Stimulated activated CD4-positive, alpha-beta T cell treated with anti-CD3 and anti-CD28 coated beads, Interleukin-15, amount 100 ng/mL, for 48 hours (primary cell): ENCODE results near the gene CYTH1.

Experiments used
- DNase-seq, 2 donors: peaks; one replicate each; pipeline ENCODE4 v3.0.0-alpha.2; 2020; ENCODE audit warnings: low read depth in 2 of 2

CYTH1 gene

DNA sequence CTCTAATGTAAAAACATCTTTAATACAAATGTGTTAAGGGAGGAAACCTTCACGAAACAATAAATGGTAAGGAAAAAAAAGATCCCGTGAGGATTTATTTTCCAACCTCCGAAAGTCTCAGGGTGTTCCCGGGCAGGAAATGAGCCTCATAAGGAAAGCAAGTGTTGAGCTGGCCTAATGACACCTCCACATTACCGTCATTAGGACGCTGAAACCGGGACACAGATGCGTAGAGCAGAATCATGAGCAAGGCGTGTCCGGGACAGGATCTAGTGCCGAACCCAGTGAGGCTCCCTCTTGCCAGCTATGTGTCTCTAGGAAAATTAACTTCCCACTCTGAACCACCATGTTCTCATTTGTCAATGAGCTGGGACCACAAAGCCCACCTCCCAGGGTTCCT lies 22.7 kb upstream of the CYTH1 start:
- no peak for DNase-seq

DNA sequence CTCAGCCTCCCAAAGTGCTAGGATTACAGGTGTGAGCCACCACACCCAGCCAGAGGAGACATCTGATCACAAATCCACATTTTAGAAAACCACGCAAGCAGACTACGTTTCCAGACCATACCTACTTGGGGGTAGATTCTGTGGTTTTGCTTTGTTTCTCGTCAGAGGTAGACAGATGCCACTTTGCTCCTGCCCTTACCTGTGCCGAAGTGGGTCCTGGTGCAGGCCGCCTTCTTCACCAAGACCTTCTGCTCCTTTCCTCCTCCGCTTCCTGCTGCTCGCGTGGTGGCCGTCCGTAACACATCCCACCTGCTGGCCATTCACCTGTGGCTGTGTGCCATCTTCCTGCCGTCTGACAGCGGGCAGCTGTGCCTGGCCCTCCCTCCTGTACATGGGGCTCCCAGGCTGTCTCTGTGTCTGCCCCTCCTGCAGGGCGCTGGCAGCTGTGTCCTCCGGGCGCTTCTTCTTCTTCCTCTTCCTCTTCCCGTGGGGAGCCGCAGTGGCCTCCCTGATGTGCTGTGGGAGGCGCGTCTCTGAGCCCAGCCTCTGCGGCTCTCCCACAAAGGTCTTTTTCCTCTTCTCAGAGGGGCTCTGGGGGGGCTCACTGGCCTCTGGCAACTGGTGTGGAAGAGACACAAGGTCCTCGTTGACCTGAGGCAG lies 21.2 kb upstream of the CYTH1 start:
- DNase-seq, result no peak

DNA sequence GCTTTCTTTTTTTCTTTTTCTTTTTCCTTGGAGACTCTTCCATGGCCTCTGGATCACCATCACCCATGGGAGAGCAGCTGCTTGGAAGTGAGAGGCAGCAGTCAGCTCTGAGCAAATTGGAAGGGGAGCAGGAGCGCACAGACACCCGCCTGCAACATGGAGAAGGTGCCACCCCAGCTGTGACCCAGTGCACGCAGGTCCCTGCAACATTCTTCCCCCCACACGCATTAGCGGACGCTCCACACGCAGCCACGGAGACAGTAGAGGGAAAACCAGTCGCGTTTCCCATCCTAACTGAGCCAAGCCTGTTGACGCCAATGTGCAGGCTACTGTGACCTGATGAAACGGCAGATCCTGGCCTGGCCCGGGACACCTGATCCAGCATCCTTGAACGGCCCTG lies 20.4 kb upstream of the CYTH1 start:
- DNase-seq, result no peak

DNA sequence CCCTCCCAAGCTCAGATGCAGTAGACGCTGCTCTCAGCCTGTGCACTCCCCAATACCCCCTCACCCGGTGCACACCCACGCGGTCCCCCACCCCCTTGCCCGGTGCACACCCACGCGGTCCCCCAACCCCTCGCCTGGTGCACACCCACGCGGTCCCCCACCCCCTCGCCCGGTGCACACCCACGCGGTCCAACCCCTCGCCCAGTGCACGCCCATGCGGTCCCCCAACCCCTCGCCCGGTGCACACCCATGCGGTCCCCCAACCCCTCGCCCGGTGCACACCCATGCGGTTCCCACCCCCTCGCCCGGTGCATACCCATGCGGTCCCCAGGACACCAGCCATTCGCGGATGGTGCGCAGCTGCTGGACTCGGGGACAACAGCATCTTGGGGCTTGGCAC lies 19.9 kb upstream of the CYTH1 start:
- no peak for DNase-seq

DNA sequence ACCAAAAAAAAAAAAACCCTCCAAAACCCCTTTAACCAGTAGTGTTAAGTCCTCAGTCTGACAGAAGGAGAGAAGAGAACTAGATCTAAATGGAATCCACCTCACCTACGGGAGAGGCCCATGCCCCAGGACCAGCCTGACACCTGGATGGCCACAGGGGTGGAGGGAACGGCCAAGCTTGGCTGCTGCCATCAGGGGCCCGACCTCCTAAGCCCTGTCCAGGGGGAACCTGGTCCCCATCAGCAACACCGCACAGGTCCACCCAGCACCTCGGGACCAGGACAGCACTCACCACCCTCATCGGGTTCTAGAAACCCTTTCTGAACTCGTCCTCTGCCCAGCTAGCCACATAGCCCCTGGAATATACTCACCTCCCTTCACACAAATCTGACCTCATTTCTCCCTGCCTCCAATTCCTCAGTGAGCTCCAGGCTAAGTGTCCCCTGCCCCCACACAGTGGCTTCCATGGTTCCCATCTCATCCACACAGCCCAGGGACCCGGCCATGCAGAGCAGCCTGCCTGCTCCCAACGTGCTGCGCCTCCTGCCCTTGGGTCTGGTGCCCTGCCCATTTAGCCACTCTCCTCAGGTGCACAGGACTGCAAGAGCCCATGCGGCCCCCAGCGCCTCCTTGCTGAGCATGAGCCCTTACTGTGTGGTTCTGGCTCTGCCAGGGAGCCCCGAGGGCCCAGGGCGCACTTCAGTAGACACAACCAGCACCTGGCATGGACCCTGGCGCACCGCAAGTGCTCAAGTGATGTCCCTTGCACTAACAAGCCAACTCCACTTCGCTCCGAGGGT lies 18.3 kb upstream of the CYTH1 start:
- DNase-seq, result no peak

DNA sequence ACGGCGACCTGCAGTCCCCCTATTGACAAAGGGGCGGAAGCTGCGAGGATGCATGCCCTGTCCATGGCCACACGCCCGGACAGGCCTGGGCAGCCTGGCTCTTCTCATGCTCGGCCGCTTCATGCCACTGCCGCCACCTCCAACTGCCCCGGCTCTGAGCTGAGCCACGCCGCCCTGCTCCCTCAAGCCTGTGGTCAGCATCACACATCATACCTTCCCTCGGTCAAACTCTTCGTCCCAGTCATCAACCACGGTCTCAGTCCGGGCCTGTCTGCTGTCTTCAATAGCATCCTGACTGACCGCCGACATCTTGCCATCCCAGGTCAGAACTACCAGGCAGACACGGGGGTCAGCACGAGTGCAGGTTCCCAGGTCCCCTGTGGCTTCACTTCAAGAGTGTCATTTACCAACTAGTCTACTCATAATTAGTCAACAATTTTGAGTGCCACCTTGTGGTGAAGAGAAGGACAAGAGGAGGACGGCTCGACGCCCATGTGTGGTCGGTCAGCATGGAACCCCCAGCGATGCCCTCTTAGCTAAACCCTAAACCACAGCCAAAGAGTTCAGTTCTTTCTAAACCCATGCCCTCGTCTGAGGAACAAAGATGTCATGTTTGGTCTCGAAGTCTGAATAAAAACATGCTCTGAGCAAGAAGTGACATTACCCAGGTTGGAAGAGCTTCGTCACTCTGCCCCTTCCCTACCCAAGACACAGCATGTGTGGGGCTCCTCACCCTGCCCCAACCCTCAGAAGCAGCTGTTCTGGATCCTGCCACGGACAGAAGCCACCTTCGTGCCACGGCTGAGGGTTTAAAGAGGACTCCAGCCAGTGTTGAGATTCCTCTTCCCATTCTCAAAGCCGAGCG lies 16.9 kb upstream of the CYTH1 start:
- no peak for DNase-seq

DNA sequence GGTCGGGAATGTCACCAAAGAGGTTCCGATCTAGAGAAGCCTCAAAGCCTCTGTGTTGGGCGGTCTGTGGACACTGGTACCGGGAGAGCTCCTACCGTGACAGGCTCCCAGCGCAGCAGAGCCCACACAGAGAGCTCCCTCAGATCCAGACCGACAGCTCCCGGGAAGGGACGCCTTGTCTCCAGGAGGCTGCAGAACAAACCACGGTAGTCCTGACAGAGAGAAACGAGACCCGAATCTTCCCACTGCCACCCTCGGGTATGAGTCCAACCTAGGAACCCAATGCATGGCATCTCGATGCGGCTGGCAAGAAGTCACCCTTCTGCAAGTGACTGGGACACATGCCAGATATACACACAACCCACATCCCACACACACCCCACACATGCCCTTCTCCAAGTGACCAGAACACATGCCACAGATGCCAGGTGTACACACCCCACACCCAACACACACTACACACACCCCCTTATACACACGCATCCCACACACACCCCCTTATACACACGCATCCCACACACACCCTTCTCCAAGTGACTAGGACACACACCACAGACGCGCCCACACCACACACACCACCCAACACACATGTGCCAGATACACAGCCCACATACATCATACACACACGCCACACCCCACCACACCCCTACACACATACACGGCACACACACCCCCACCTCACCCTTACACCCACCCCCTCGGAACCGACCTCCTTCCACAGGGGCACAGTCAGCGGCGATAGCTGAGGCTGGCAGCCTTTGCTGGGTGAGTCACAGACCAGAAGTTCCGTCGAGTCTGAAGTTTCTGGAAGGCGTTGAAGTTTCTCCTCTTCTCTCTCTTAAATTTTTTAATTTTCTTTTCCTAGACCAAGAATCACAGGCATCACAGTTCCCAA lies 15.9 kb upstream of the CYTH1 start:
- DNase-seq, result no peak

DNA sequence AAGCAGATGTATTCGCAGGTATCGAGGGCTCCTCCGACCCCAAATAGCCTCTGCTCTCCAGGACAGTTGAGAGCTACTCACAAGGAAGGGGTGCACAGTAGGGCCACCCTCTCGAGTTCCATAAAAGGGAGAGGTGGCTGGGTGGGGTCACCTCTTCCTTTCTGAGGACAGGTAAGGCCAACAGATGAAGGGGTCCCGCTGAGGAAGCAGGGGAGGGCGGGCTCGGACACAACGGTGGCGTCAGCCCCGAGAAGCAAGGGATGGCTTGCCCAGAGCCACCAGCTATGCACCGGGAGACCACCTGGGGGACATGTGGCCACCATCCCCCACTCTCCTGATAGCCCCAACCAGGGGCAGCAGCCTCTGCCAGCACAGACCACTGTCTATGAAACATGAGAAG lies 15.1 kb upstream of the CYTH1 start:
- DNase-seq, result no peak

DNA sequence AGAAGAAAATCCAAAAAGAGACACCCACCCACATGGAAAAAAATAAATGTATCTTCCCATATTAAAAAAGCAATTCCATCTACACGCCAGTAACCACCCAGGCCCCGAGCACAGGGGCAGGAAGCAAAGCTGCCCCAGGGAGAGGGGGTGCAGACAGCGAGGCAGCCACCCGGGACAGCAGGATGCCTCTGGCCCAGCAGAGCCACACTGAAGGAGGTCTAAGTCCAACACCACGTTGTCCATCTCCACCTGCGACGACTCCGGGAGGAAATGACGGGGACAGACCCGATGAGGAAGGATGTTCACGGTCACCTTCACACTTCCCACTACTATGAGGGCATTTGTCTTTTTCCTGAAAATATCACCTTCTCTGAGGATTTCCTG lies 14.4 kb upstream of the CYTH1 start:
- no peak for DNase-seq

DNA sequence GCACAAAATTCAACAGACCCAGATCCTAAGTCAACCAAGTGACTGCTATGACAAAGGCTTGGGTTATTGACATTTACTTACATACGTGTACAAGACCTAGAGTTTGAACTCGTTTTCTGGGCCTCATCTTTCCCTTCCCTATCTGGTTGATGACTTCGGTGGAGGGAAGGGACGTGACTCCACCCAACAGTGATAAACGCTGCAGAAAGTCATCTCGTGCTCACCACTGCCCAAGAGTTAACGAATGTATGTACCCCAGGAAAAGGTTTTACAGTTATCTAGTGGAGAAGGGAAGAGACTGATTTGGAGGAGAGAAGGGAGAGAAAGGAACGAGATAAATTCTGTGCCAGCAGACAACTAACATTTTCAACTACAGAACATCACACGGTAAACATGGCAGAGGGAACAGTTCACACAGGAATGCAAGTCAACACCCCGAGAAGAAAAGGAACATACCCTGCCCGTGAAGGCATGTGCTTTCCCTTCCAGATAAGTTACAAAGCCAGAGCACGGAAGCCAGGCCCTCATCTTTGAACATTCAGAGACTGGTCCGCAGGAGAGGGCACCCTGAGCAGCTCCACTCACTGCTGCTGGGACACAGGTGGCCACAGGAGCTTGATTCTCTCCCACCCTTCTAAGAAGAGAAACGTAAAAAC lies 13.9 kb upstream of the CYTH1 start:
- DNase-seq, result no peak

DNA sequence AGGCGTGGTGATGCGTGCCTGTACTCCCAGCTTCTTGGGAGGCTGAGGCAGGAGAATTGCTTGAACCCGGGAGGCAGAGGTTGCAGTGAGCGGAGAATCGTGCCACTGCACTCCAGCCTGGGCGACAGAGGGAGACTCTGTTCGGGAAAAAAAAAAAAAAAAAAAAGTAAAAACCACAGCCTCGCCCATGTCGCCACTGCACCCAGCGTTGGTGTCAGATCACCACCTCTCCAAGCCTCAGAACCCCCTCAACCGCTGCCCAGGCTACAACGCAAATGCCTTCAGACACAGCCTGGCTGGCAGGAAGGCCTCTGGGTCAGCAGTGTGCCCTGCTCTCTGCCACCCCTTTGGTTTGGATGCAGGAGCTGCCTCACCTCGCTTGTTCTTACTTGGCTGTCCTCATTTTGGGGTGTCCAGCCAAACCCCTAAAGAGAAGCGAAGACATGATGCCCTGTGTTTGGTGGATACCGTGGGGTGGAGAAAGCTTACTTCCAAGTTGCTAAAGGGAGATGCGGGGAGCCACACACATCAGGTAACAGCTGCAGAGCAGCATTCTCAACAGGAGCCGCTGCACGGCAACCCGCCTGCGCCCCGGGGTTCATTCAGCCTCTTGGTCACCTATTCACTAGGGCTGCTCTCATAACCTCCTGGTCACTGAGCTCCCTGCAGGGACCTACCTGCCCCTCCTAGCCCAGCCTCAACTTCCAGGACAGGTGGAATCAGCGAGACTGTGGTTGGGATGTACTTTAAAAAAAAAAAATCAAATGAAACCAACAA lies 13.0 kb upstream of the CYTH1 start:
- no peak for DNase-seq

DNA sequence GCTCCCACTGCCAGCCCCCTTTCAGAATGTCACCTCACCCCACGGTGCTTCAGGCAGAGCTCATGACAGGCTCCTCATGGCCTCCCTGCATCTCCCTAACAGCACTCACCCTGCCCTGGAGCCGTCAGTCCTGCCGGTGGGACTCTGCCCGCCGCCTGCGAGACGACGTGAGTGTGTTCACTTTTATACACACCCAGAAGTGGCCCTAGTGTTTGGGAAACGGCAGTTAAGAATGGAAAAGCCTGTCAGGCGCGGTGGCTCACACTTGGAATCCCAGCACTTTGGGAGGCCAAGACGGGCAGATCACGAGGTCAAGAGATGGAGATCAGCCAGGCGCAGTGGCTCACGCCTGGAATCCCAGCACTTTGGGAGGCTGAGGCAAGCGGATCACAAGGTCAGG lies 12.3 kb upstream of the CYTH1 start:
- DNase-seq, result no peak

DNA sequence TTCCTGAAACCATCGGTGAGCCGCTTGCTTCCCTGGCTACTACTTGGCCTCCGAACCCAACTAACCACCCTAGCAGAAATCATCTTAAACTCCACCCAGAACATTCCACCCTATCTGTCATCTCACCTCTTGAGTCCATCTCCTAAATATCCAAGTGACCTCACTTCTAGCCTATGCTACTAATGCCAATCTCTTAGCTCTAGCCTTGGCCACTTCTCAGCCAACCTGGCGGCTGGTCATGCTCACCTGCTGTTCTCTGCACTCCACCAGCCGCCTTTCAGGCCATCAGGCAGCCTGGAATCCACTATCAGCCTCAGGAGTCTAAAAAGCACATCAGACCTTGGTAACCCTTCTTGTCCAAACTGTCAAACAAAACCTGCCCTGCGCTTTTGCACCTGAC lies 11.9 kb upstream of the CYTH1 start:
- no peak for DNase-seq

DNA sequence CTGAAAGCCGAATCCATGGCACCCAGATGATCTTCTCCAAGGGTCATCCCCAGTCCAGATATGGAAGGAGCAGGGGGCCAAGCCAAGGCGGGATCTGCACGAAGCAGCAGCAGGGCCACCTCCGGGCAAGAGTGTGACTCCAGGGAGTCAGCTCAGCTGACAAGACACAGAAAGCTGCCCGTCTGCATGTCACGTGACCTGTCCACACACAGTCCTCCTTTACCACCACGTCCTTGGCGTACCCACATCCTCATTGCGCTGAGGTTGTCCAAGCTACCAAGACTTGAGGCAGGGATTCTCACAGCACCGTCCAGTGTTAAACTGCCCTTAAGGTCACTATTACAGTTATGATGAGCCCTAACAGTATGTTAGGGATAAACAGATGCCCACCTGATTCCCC lies 11.3 kb upstream of the CYTH1 start:
- no peak for DNase-seq

DNA sequence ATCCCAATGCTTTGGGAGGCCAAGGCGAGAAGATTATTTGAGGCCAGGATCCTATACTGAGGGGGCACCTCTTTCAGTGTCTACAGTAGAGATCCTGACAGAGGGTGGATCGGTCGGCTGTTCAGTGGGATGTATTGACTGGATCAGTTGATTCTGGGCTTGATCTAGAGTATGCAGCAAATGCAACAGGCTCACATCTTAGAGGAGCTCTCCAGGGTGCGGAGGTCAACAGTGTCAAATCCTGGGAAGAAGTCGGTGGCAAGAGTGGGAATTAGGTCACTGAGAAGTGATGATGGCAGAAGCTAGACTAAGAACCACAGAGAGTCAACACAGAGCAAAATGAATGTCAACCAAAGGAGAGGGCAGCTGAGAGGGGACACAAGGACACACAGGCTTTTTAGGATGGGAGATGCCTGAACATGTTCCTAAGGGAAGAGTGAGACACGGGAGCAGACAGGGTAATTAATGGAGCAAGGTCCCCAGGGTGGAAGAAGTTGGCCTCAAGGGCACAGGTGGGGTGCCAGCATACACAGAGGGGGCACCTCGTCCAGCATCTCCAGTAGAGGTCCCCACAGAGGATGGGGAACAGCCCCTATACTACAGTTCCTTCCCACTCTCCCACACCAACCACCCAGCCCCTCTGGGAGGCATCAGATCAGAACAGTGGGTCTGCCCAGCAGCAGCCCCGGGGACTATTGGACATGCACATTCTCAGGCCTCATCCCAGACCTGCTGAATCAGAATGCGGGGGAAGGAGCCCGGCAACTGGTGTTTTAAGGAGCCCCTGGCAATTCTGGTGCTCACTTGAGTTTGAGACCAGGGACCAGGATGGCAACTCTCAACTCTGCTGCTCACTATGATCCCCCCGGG lies 10.0 kb upstream of the CYTH1 start:
- no peak for DNase-seq

DNA sequence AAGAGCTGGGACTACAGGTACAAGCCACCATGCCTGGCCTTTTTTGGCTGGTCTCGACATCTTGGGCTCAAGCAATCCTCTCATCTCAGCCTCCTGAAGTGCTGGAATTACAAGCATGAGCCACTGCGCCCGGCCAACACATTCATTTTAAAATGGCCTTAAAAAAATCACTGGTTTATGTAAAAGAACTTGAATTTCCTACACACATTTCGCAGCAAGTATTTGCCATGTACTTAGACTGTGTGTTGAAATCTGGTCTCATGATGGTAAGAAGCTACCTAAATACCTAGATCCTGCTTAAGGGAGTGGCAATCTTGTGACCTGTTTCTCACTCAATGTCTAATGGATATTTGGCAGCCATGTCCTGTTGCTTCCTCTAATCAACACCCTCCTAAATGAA lies 8.5 kb upstream of the CYTH1 start:
- DNase-seq, result no peak

DNA sequence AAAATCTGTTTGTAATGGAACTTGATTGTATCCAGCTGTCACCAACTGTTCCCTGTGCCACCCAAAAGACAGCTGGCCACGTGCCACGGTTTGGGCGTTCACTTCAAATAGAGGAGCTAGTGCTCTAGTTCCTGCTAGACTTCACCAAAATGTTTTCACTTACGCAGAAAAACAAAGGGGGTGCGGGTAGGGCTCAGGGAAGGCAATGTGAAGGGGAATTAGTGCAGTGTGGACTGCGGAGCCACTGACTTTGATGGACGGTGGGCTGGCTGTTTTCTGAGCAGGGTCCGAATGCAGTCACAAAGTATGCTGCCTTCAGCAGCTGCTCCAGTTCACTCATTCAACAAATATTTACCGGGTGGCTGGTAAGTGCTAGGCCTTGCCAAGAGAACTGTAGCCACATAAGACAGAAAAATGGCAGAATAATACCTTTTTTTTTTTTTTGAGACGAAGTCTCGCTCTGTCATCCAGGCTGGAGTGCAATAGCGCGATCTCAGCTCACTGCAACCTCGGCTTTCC lies 7.6 kb upstream of the CYTH1 start:
- DNase-seq, result no peak

DNA sequence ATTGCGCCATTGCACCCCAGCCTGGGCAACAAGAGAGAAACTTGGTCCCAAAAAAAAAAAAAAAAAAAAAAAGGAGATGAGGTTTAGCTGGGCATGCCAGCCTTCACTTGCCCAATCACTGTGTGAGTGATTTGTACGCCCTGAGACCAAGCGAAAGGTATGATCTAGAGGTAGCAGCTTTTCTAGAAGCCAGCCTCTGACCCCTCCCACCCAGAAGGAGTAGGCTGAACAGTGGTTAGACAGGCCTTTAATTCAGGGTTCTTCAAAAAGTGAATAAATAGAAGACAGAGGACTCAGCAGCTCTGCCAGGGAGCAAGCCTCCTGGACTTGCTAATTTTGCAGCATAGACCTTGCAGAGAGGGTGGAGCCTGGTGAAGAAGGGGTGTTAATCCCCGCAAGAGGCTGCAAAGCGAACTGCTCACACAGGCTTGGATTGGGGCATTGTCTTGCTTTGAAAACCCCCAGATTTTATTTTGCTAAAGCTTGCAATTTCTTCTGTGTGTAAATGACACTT lies 7.1 kb upstream of the CYTH1 start:
- no peak for DNase-seq

DNA sequence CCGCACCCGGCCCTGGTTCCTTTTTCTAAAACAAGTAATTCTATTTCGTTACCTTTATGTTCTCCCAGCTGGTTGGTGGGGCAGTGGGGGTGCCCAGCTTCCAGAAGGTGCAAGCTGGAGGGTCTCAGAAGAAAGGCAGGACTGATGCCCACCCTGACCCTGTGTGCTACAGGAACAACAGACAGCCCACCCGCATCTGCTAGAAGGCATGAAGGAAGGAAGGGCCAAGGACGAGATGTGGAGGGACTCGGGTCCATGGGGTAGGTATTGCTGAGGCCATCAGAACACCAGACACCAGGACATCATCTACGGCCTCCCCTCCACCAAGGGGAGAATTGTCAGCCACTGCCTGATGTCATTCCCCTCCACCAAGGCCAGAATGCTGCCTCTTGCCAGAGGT lies 6.4 kb upstream of the CYTH1 start:
- DNase-seq, result no peak
